GM19025 (cell line): Measurements from ENCODE around the gene PAFAH1B1.

Experiments used
- ATAC-seq: cut with Tn5 transposase; IDR thresholded peaks from one replicate; pipeline ENCODE4 v1.9.1; 2021; ENCODE audit warnings: mild to moderate bottlenecking, low read depth, moderate library complexity; ENCODE audit not compliant: unreplicated experiment

The PAFAH1B1 gene

GRCh38 chr17:2700491-2701141, 107.2 kb downstream of the PAFAH1B1 start:
- no peak for ATAC-seq

GRCh38 chr17:2701161-2701995, 107.9 kb downstream of the PAFAH1B1 start:
- no peak for ATAC-seq

- no peak for ATAC-seq
These were observed 108.7 kb downstream of the PAFAH1B1 start for GRCh38 chr17:2701996-2702741.

GRCh38 chr17:2703181-2703580, 109.7 kb downstream of the PAFAH1B1 start:
- no peak for ATAC-seq

GRCh38 chr17:2703606-2704005, 110.2 kb downstream of the PAFAH1B1 start:
- no peak for ATAC-seq

GRCh38 chr17:2704031-2704889, 110.8 kb downstream of the PAFAH1B1 start:
- no peak for ATAC-seq

- no peak for ATAC-seq
These were observed 111.4 kb downstream of the PAFAH1B1 start for GRCh38 chr17:2704890-2705248.

- ATAC-seq, result no peak
These were observed 111.8 kb downstream of the PAFAH1B1 start for GRCh38 chr17:2705263-2705662.

- ATAC-seq, result no peak
These were observed 112.7 kb downstream of the PAFAH1B1 start for GRCh38 chr17:2705888-2706795.

GRCh38 chr17:2706911-2707510, 113.6 kb downstream of the PAFAH1B1 start:
- ATAC-seq, result no peak

- ATAC-seq, result no peak
These were observed 114.5 kb downstream of the PAFAH1B1 start for GRCh38 chr17:2707721-2708584.

GRCh38 chr17:2708585-2709182, 115.2 kb downstream of the PAFAH1B1 start:
- no peak for ATAC-seq

- peak; percentile 44 for ATAC-seq
These were observed 115.8 kb downstream of the PAFAH1B1 start for GRCh38 chr17:2709183-2709661.

- no peak for ATAC-seq
These were observed 116.8 kb downstream of the PAFAH1B1 start for GRCh38 chr17:2710071-2710802.

GRCh38 chr17:2710803-2711607, 117.6 kb downstream of the PAFAH1B1 start:
- peak; percentile 8 for ATAC-seq
